IPS-18c (cell line): ENCODE data around the gene LSG1.
A peak's percentile ranks its signal among the peaks of the same experiment; 100 is the strongest.

ENCODE experiments used
- H3K4me3 ChIP-seq: 2 replicates; pipeline ENCODE4 v1.7.0; 2013; ENCODE audit warnings: low read depth, mild to moderate bottlenecking, low read length, moderate library complexity; ENCODE audit not compliant: insufficient read depth
- H3K9me3 ChIP-seq: one replicate; pipeline ENCODE4 v1.6.1; 2013; ENCODE audit warnings: mild to moderate bottlenecking, low read length, moderate library complexity; ENCODE audit not compliant: control insufficient read depth, insufficient read depth

LSG1 gene

GRCh38 chr3:194672876-194673275 lies 885 bp upstream of the LSG1 start:
- no peaks in the 10 kb centered on the region for H3K9me3 ChIP-seq
- peak overlapping the region; percentile 98 for H3K4me3 ChIP-seq

- Histone ChIP-seq H3K9me3 (no peaks in the 10 kb centered on the region), H3K4me3 (peak overlapping the region; percentile 98)
These were observed 486 bp downstream of the LSG1 start for GRCh38 chr3:194671511-194671899.

GRCh38 chr3:194667363-194667762 lies 4.6 kb downstream of the LSG1 start:
- H3K4me3 ChIP-seq: no peak overlapping the region
- no peaks in the 10 kb centered on the region for H3K9me3 ChIP-seq

GRCh38 chr3:194664857-194665256 lies 7.1 kb downstream of the LSG1 start:
- H3K4me3 ChIP-seq: no peak overlapping the region
- H3K9me3 ChIP-seq: no peaks in the 10 kb centered on the region

GRCh38 chr3:194661946-194662345 lies 10.0 kb downstream of the LSG1 start:
- Histone ChIP-seq H3K4me3 (no peak overlapping the region), H3K9me3 (no peaks in the 10 kb centered on the region)

GRCh38 chr3:194661374-194661773 lies 10.6 kb downstream of the LSG1 start:
- Histone ChIP-seq H3K4me3 (no peak overlapping the region), H3K9me3 (no peaks in the 10 kb centered on the region)

GRCh38 chr3:194659778-194660177 lies 12.2 kb downstream of the LSG1 start:
- H3K9me3 ChIP-seq: no peaks in the 10 kb centered on the region
- H3K4me3 ChIP-seq: no peak overlapping the region

GRCh38 chr3:194658477-194659242 lies 13.3 kb downstream of the LSG1 start:
- H3K9me3 ChIP-seq: no peaks in the 10 kb centered on the region
- no peak overlapping the region for H3K4me3 ChIP-seq

GRCh38 chr3:194657439-194657838 lies 14.6 kb downstream of the LSG1 start:
- no peak overlapping the region for H3K4me3 ChIP-seq
- no peaks in the 10 kb centered on the region for H3K9me3 ChIP-seq

GRCh38 chr3:194654443-194654842 lies 17.5 kb downstream of the LSG1 start:
- Histone ChIP-seq H3K4me3 (no peak overlapping the region), H3K9me3 (no peaks in the 10 kb centered on the region)

GRCh38 chr3:194647747-194648146 lies 24.2 kb downstream of the LSG1 start:
- no peak overlapping the region for H3K4me3 ChIP-seq
- H3K9me3 ChIP-seq: no peaks in the 10 kb centered on the region

- Histone ChIP-seq H3K9me3 (no peaks in the 10 kb centered on the region), H3K4me3 (no peak overlapping the region)
These were observed 29.2 kb downstream of the LSG1 start for GRCh38 chr3:194642769-194643168.

- H3K9me3 ChIP-seq: no peaks in the 10 kb centered on the region
- no peak overlapping the region for H3K4me3 ChIP-seq
These were observed 31.2 kb downstream of the LSG1 start for GRCh38 chr3:194640829-194641228.

GRCh38 chr3:194638991-194639605 lies 32.9 kb downstream of the LSG1 start:
- Histone ChIP-seq H3K4me3 (no peak overlapping the region), H3K9me3 (no peaks in the 10 kb centered on the region)

GRCh38 chr3:194637541-194638400 lies 34.2 kb downstream of the LSG1 start:
- Histone ChIP-seq H3K9me3 (no peaks in the 10 kb centered on the region), H3K4me3 (no peak overlapping the region)

- H3K9me3 ChIP-seq: peaks cover 2% of the 10 kb centered on the region
- no peak overlapping the region for H3K4me3 ChIP-seq
These were observed 34.9 kb downstream of the LSG1 start for GRCh38 chr3:194637066-194637465.

- Histone ChIP-seq H3K4me3 (peak within 1 kb of the TSS; percentile 69), H3K9me3 (peaks cover 8% of the 10 kb centered on the region)
These were observed 38.5 kb downstream of the LSG1 start, which contains the start of gene TMEM44 for GRCh38 chr3:194633349-194634004. Gene TMEM44, minus strand, starts transcription at chr3:194633419. Its CDS starts 204 bp downstream, at chr3:194633215.
